HepG2 (cell line): Measurements from ENCODE around the gene TCF12. TPM values are rescaled to one million over a fixed set of nuclear protein-coding genes. Genes with fewer than 3 reads are reported as not detected.

Experiments
- ATAC-seq: fragments of 200-7000 bp; cut with Tn5 transposase; 3 replicates; pipeline ENCODE4 v1.9.1; 2020; ENCODE audit warnings: mild to moderate bottlenecking, moderate library complexity
- BruUV-seq: library from RNA; stranded (reverse); fragments of 400-500 nt; replicated peaks from 2 replicates; lab custom pipeline; 2021; lab: Mats Ljungman, UMichigan
- CTCF ChIA-PET: fragments of 300-600 bp; formaldehyde crosslinking; extraction: SDS; loops from one replicate; lab custom pipeline; 2021; ENCODE audit warnings: low total read pairs, inconsistent platforms, low intra/inter-chr PET ratio; lab: Yijun Ruan, JAX
- POLR2A ChIA-PET: fragments of 350-600 bp; sonication (Branson Sonifier 250); formaldehyde crosslinking; loops from one replicate; lab custom pipeline; 2020; ENCODE audit warnings: antibody characterized with exemption, inconsistent platforms; lab: Yijun Ruan, JAX
- DNase-seq: peaks from one replicate; pipeline ENCODE4 v3.0.0-alpha.2; 2015; ENCODE audit warnings: low spot score
- FAIRE-seq: peaks from 3 replicates; lab custom pipeline; 2011; peaks lifted over from hg19 to GRCh38; lab: Jason Lieb, UNC
- H2AFZ ChIP-seq: one replicate; pipeline ENCODE4 v1.6.1; 2011; ENCODE audit warnings: low read length, inconsistent platforms
- H3K27ac ChIP-seq: fragments of 300-600 bp; 3 replicates; pipeline ENCODE4 v1.8.0; 2011; ENCODE audit warnings: mixed run types, mild to moderate bottlenecking, mixed read lengths, low read length, inconsistent platforms; ENCODE audit not compliant: insufficient read depth; ENCODE audit errors: extremely low read length
- H3K27me3 ChIP-seq, 2 experiments: fragments of 200-600 bp in 1 of 2; 2 replicates in 1 of 2; 3 replicates in 1 of 2; pipeline versions ENCODE4 v1.6.0 to v1.8.0; 2011; ENCODE audit warnings: low read length in 2 of 2, mild to moderate bottlenecking in 2 of 2, moderate library complexity in 2 of 2, inconsistent platforms in 1 of 2; ENCODE audit not compliant: insufficient read depth in 2 of 2, control insufficient read depth in 1 of 2
- H3K36me3 ChIP-seq, 2 experiments: fragments of 200-600 bp in 1 of 2; replicated peaks in 1 of 2; 2 replicates in 1 of 2; 3 replicates in 1 of 2; pipeline versions ENCODE4 v1.5.1 to v1.8.0; 2011; ENCODE audit warnings: low read length in 2 of 2, inconsistent platforms in 1 of 2; ENCODE audit not compliant: insufficient read depth in 2 of 2, control insufficient read depth in 1 of 2
- H3K4me1 ChIP-seq: 2 replicates; pipeline ENCODE4 v1.5.1; 2012; ENCODE audit warnings: low read length, inconsistent platforms; ENCODE audit not compliant: insufficient read depth
- H3K4me2 ChIP-seq: 2 replicates; pipeline ENCODE4 v1.6.0; 2011; ENCODE audit warnings: low read depth, low read length, inconsistent platforms
- H3K4me3 ChIP-seq, 3 experiments: fragments of 200-600 bp in 1 of 3; sonication (generic), shearing (Covaris generic) in 1 of 3; replicated peaks in 1 of 3; 2 replicates each; pipeline ENCODE4 v1.5.1; 2011 to 2016; ENCODE audit warnings: low read length in 3 of 3, inconsistent platforms in 2 of 3, low read depth in 2 of 3, mild to moderate bottlenecking in 2 of 3, control low read depth in 1 of 3, mixed read lengths in 1 of 3; ENCODE audit not compliant: insufficient read depth in 1 of 3
- H3K79me2 ChIP-seq: one replicate; pipeline ENCODE4 v1.6.1; 2011; ENCODE audit warnings: low read length, inconsistent platforms; ENCODE audit not compliant: insufficient read depth
- H3K9ac ChIP-seq: 2 replicates; pipeline ENCODE4 v1.6.0; 2011; ENCODE audit warnings: mild to moderate bottlenecking, low read depth, low read length, inconsistent platforms; ENCODE audit not compliant: insufficient read depth
- H3K9me3 ChIP-seq: 2 replicates; pipeline ENCODE4 v1.5.1; 2012; ENCODE audit warnings: mild to moderate bottlenecking, low read length
- H4K20me1 ChIP-seq: 2 replicates; pipeline ENCODE4 v1.6.0; 2011; ENCODE audit warnings: inconsistent platforms, mild to moderate bottlenecking, low read length, moderate library complexity; ENCODE audit not compliant: insufficient read depth
- ATF7-NPFF ChIP-seq: sonication (generic); formaldehyde crosslinking; IDR thresholded peaks from 2 replicates; pipeline ENCODE4 v1.8.1; 2023; ENCODE audit warnings: mild to moderate bottlenecking, low read depth, missing genetic modification reagents, moderate library complexity
- FOXK2 ChIP-seq: fragments of 450-650 bp; IDR thresholded peaks from 2 replicates; pipeline ENCODE4 v1.6.1; 2016
- GPN1 ChIP-seq: sonication (generic); formaldehyde crosslinking; IDR thresholded peaks from 2 replicates; pipeline ENCODE4 v1.5.1; 2020; ENCODE audit warnings: missing genetic modification reagents, borderline replicate concordance
- NFYC ChIP-seq: IDR thresholded peaks from 2 replicates; pipeline ENCODE4 v1.6.1; 2016; ENCODE audit warnings: missing genetic modification reagents, missing compliant biosample characterization
- NR1H2 ChIP-seq: sonication (generic); formaldehyde crosslinking; IDR thresholded peaks from 2 replicates; pipeline ENCODE4 v1.8.1; 2022; ENCODE audit warnings: low read depth, missing genetic modification reagents, borderline replicate concordance
- NRL ChIP-seq: sonication (generic); formaldehyde crosslinking; IDR thresholded peaks from 2 replicates; pipeline ENCODE4 v1.5.0; 2020; ENCODE audit warnings: missing genetic modification reagents, mild to moderate bottlenecking, moderate library complexity, borderline replicate concordance
- SNRNP70 ChIP-seq: fragments of 200-400 bp; formaldehyde crosslinking; IDR thresholded peaks from 2 replicates; pipeline ENCODE4 v1.6.1; 2017; ENCODE audit warnings: mild to moderate bottlenecking, low read depth, low read length, moderate library complexity
- SYNCRIP ChIP-seq: fragments of 200-400 bp; formaldehyde crosslinking; IDR thresholded peaks from 2 replicates; pipeline ENCODE4 v1.6.1; 2018; ENCODE audit warnings: mild to moderate bottlenecking, low read depth, low read length; ENCODE audit not compliant: insufficient read depth
- ZBTB21 ChIP-seq: sonication (generic); formaldehyde crosslinking; IDR thresholded peaks from 2 replicates; pipeline ENCODE4 v1.4.0; 2020; ENCODE audit warnings: missing genetic modification reagents
- ZBTB4 ChIP-seq: sonication (generic); formaldehyde crosslinking; IDR thresholded peaks from 2 replicates; pipeline ENCODE4 v1.4.0; 2020; ENCODE audit warnings: missing genetic modification reagents, mild to moderate bottlenecking, borderline replicate concordance
- ZNF251 ChIP-seq: sonication (generic); formaldehyde crosslinking; IDR thresholded peaks from 2 replicates; pipeline ENCODE4 v1.9.0; 2021; ENCODE audit warnings: mild to moderate bottlenecking, missing genetic modification reagents
- ZNF7 ChIP-seq: IDR thresholded peaks from 2 replicates; pipeline ENCODE4 v1.6.1; 2016; ENCODE audit warnings: missing biosample characterization, missing genetic modification reagents
- ZNF790 ChIP-seq: sonication (generic); formaldehyde crosslinking; IDR thresholded peaks from 2 replicates; pipeline ENCODE4 v1.8.0; 2022; ENCODE audit warnings: missing genetic modification reagents, mild to moderate bottlenecking, borderline replicate concordance
- ZSCAN21 ChIP-seq: sonication (generic); formaldehyde crosslinking; IDR thresholded peaks from 2 replicates; pipeline ENCODE4 v1.8.0; 2022; ENCODE audit warnings: mild to moderate bottlenecking, missing genetic modification reagents, moderate library complexity, borderline replicate concordance
- WGBS: methylation state at CpG from one replicate; pipeline ENCODE4 v1.1.6; 2017; ENCODE audit warnings: low lambda C conversion rate; 5-methylcytosine and 5-hydroxymethylcytosine counted together
- in situ Hi-C: cut with HindIII; loops from 2 replicates; pipeline ENCODE4 v1.10.0; 2017; ENCODE audit warnings: low pct_unique_long_range_greater_than_20kb; ENCODE audit not compliant: extremely low pct_ligation_motif_present
- intact Hi-C: fragments of 100-400 bp; cut with micrococcal nuclease; formaldehyde crosslinking; loops from one replicate; pipeline ENCODE4 v1.10.0; 2022; ENCODE audit not compliant: unreplicated experiment
- polyA plus RNA-seq, 8 experiments: library from polyadenylated mRNA; depleted of rRNA in 3 of 8; stranded (reverse) in 7 of 8; unstranded in 1 of 8; fragments of >200 nt; fragmentation: Illumina TruSeq in 4 of 8; extraction: Trizol in 4 of 8; gene quantifications; 2 replicates each; pipeline versions ENCODE4 v1.2.1 to v1.2.3, GENCODE V29; 2011 to 2016; ENCODE audit warnings: low read depth in 4 of 8, missing spikeins in 1 of 8, mixed read lengths in 1 of 8; ENCODE audit not compliant: insufficient read depth in 1 of 8
- total RNA-seq, 5 experiments: library from RNA; depleted of rRNA; stranded (reverse); fragments of >200 nt; fragmentation: Illumina TruSeq; extraction: Trizol; gene quantifications; 2 replicates each; pipeline ENCODE4 v1.2.3, GENCODE V29; 2016; ENCODE audit warnings: low read depth in 1 of 5

Gene TCF12
- total and polyA plus RNA-seq, 2 of the 13 experiments (the other 11 are each of a cell fraction or from before 2014, with no cell fraction given) = 48.6 to 51.1 TPM

GRCh38 chr15:57079446-57079845 lies 161.0 kb downstream of the TCF12 start:
- TF ChIP-seq NR1H2 (CRISPR knock-in tag) (no peak), SNRNP70 (no peak), ZBTB4 (CRISPR knock-in tag) (no peak), ATF7-NPFF (CRISPR knock-in tag) (no peak), NRL (CRISPR knock-in tag) (no peak), ZBTB21 (CRISPR knock-in tag) (no peak), SYNCRIP (no peak), ZSCAN21 (CRISPR knock-in tag) (no peak), ZNF790 (CRISPR knock-in tag) (no peak), ZNF7 (CRISPR knock-in tag) (no peak), ZNF251 (CRISPR knock-in tag) (no peak), FOXK2 (no peak), GPN1 (CRISPR knock-in tag) (no peak), NFYC (CRISPR knock-in tag) (no peak)
- no TSS peak for BruUV-seq
- FAIRE-seq = no peak

More at GRCh38 chr15:57079446-57079845, 161.0 kb downstream of the TCF12 start:
- H3K4me1 ChIP-seq = no peaks in the 10 kb centered on the region
- no peak overlapping the region for H2AFZ ChIP-seq
- 98% methylated on average over 5 of the region's 5 CpGs for WGBS
- H3K79me2 ChIP-seq = peaks cover 12% of the 10 kb centered on the region
- in situ Hi-C loops = no loop called here
- H3K4me2 ChIP-seq = no peak overlapping the region
- intact Hi-C loops = no loop called here
- no peaks in the 10 kb centered on the region for H3K9me3 ChIP-seq
- H3K4me3 ChIP-seq = no peak overlapping the region
- H3K27me3 ChIP-seq = no peaks in the 10 kb centered on the region
- no peak overlapping the region for H3K9ac ChIP-seq
- POLR2A ChIA-PET = no interaction called here
- peaks cover 4% of the 10 kb centered on the region for H4K20me1 ChIP-seq
- no peak overlapping the region for H3K27ac ChIP-seq
- CTCF ChIA-PET = no interaction called here
- no peaks in the 10 kb centered on the region for H3K36me3 ChIP-seq
- no peak for ATAC-seq
- no peak for DNase-seq
